T-helper 2 cell (primary cell): ENCODE measurements around the gene FZD7.

Experiments
- DNase-seq, 5 experiments: peaks; one replicate each; pipeline versions ENCODE4 v3.0.0 to v3.0.0-alpha.2; 2012 to 2022

FZD7 gene

GRCh38 chr2:202038471-202039277, 5.0 kb downstream of the FZD7 start:
- DNase-seq = no peak

DNA sequence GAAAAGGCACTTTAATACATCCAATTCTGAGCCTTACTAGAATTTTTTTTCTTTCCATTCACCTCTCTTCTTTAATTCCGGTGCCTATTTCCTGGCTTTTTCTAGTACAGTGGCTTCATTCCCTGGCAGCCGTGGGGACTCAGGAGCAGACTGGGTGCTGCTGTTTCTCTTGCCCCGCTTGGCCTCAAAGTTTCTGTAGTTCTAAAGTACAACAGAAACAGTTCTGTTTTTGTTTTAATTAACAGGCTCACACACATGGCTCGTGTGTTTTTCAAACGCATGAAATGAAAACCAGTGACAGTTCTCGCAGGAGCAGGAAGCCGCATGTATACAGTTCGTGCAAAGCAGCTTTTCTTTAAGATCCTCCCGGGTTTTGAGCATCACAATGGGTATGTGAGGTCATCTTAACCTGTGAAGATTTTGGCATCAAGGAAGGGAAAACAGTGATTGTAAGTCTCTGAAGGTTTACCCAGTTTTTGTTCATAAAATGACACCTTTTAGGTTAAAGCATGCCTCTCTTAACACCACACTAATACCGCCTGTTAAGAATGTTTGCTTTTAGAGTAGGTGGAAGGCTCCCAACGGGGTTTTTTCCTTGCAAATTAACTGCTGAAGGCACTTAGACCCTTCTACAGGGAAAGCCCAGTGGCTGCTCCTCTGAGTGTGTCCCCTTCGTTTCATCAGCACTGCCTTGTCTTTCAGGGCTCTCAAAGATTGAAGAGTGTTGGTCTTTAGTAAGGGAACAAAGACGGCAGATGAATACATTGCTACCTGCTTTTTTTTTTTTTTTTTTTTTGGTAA, 5.8 kb downstream of the FZD7 start:
- DNase-seq = no peak

GRCh38 chr2:202040079-202040844, 6.6 kb downstream of the FZD7 start:
- DNase-seq = no peak

DNA sequence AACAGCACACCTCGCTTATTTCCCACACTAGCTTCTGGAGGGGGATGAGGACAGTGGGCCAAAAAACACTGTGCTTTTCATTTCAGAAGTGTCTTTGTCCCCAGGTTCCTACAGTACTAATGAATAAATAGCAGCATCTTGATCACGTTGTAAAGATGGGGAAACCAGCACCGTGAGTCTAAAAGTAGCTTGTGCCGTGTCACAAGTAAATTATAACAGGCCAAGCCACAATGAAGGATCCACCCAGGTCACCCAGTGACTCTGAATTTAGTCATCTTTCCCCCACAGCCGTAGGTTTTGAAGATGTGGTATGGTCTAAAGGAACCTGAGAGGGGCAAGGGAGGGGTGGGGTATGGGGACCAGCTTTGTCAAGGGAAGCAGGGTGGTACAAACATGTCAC, 8.8 kb downstream of the FZD7 start:
- DNase-seq = no peak

DNA sequence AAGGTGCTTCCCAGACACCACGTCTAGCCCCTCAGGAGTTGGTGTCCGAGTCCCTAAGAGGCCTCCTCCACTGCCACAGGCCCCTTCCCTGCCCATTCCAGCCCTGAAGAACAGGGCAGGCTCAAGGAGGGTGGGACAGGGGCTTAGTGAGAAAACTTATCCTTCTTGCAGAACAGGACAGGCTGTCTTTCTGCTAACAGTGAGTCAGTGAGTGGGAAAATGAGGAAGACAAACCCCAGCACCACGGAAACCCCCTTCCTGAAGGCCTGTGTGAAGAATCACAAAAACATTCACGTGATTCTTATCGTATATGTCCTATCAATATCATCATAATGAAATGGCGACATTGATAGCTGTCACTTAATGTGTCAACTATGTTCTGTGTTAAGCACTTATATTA, 9.8 kb downstream of the FZD7 start:
- DNase-seq = no peak

GRCh38 chr2:202044777-202045176, 11.1 kb downstream of the FZD7 start:
- no peak for DNase-seq

- no peak for DNase-seq
Measured at GRCh38 chr2:202046572-202046971, 12.9 kb downstream of the FZD7 start.

DNA sequence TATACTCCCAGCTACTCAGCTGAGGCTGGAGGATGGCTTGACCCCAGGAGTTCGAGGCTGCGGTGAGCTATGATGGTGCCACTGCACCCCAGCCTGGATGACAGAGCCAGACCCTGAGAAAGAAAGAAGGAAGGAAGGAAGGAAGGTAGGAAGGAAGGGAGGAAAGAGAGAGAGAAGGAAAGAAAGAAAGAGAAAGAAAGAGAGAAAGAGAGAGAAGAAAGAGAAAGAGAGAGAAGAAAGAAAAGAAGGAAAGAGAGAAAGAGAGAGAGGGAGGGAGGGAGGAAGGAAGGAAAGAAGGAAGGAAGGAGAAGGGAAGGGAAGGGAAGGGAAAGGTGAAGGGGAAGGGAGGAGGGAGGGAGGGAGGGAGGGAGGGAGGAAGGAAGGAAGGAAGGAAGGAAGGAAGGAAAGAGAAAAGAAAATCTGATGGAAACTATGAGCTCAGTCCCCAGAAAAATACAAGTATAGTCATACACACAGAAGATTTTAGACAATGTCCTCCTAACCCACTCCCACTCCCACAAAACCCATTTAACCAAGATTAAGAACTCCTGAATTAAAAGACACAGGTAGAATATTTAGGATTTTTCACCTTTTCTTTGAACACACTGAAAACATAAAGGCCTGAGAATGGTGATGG, 15.6 kb downstream of the FZD7 start:
- no peak for DNase-seq

DNA sequence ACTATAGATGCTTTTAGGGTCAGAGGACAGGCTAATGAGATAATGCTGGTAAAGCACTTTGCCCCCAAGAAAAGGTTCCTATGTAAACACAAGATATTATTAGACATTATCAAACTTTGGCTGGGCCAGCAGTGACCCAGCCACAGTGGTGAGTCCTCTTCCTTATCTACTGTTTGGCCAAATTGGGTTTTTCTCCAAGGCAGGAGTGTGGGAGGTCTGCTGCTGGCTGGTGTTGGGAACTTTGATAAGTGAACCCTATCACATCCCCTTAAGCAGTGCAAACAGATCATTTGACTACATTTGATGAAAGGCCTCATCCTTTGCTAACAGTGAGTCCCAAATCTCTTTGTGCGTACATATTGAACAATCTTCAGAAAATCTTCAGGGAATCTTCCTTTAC, 16.2 kb downstream of the FZD7 start:
- DNase-seq = no peak

GRCh38 chr2:202050652-202051051, 17.0 kb downstream of the FZD7 start:
- DNase-seq = no peak

- no peak for DNase-seq
Measured at GRCh38 chr2:202051499-202052161, 18.0 kb downstream of the FZD7 start.

DNA sequence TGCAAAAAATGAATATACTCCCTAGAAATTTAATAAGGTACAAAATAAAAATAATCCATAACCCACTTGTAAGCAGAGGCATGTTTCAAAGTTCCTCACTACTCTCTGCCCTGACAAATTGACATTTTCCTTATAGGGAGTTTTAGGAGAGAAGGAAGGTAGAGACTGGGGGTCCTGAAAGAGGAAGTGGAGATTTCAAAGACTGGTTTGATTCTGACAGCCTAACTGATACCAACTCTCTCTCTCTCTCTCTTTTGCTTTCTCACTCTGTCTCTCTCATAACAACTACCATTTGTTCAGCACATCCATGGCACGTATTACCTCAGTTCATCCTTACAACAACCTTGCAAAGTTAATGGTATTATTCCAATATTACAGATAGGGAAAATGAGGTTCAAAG, 18.6 kb downstream of the FZD7 start:
- no peak for DNase-seq

DNA sequence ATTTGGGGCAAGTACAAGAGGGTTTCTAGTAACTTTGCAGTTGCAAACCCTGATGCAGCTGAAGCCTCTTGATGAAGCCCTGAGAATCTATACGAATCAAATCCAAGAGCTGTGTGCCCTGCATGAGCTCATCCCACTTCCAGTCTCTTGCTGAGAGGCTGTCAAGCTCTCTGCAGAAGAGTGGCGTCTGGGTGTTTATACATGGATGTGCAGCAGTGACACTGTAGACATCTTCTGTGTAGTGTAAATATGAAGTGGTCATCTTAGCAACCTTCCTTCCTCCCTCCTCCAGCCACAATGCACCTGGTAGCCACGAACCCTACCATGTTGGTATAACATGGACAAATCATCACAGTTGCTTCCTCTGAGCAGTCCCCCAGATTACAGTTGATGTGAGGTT, 21.0 kb downstream of the FZD7 start:
- no peak for DNase-seq

DNA sequence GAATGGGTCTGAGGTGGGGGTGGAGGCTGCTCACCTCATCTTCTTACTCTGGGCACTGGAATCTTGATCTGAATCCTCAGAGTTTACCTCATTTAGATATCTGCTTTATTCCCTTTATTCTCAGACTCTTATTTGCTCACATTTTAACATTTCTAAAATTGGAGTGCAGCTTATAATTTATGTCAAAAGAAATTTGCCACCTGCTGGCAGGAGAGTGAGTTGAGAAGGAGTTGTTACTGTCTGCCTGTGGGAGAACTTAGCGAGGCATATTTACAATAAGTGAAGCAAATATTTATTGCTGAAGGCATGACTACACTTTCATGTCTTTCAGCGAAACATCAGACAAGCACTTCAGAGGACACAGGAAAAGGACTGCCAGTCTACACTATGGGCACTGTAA, 23.0 kb downstream of the FZD7 start:
- DNase-seq = no peak

DNA sequence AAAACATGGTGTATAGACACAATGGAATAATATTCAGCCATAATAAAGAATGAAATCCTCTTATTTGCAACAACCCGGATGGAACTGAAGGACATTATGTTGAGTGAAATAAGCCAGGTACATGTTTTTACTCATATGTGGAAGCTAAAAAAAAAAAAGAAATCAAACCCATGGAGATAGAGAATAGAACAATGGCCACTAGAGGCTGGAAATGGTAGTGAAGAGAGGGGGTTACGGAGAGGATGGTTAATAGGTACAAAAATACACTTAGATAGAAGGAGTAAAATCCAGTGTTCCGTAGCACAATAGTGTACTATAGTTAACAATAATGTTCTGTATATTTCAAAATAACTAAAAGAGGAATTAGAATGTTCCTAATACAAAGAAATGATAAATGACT, 26.6 kb downstream of the FZD7 start:
- DNase-seq = no peak

DNA sequence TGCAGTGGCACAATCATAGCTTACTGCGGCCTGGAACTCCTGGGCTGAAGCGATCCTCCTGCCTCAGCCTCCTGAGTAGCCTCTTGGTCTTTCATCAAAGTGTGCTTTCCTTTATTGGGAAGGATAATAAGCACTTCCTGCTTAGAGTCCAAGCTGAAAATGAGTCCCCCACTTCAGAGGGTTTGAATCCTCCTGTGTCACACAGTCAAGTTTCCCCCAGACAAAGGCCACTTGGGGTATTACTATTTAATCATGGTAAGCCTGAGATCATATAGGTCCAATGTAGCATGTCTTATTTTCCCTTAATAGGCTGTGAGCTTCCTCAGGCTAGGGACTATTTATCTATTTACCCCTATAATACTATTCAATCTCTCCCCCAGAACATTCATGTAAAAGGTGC, 28.0 kb downstream of the FZD7 start:
- no peak for DNase-seq

DNA sequence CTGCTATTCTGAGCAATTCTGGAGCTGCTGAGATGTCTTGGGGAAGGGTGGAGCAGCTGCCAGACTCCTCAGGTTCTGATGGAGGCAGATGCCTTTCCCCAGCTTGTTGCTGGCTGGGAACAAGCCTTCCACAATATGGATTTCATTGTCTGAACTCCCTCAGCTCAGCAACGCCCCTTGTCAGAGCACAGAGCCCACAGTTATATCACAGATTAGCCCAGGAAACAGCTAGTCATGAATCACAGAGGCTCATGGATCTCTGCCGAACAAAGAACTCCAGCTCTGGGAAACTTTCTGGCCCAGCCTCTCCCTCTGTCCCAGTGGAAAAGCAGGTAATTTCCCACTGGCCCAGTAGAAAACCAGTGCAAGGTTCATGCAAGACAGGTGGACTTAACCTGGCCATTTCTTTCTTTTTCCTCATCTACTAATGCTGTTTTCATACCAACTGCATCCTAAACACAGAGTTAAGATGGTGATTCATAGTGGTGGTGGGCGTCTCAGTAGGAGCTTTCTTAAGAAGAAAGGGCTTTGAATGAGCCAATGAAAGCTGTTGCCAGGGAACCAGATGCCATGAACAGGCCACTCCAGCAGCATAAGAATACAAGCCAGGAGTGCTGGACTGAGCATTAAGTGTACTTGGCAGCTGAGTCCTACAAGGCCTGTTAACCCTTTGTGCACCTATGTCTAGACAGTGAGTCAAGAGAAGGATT, 30.7 kb downstream of the FZD7 start:
- no peak for DNase-seq

- no peak for DNase-seq
Measured at GRCh38 chr2:202064881-202065230, 31.2 kb downstream of the FZD7 start.

DNA sequence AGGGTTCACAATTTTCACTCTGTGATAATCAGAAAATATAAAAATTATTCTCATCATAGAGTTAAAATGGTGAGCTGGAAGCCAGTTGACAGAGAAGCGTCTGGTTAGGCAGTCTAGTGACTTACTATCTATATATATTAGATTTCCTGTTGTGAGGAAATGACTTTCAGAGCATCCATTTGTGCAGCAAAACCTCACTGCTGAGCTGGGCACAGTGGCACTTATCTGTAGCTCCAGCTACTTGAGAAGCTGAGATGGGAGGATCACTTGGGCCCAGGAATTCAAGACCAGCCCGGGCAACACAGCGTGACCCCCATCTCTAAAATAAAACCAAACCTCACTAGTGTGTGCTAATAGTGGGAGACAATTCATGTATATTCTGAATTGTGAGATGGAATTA, 32.2 kb downstream of the FZD7 start:
- DNase-seq = no peak

DNA sequence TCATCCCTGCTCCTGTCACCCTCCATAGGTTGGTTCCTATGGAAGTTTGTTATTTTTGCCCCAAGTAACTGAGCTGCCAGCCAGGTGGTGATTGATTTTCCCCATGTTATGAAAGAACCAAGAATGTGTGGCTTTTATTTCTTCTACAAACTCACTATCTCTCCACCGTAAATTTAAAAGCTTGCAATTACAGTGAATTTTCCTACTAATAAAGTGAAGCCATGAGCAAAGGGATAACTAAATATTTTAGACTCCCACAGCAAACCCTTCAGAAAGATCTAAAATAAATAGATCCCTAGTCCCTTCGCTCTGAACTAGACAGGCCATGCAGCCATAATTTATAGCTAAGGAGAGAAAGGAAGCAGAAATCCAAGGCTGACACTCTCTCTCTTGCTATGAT, 33.2 kb downstream of the FZD7 start:
- no peak for DNase-seq

DNA sequence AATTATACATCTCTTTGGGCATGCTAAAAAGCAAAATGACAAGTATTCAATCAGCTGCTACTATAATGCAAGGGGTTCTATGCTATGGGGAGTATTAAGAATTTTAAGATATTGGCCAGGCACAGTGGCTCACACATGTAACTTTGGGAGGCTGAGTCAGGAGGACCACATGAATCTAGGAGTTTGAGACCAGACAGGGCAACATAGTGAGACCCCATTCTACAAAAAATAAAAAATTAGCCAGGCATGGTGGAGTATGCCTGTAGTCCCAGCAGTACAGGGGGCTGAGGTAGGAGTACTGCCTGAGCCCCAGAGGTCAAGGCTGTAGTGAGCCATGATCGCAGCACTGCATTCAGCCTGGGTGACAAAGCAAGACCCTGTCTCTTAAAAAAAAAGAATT, 33.9 kb downstream of the FZD7 start:
- no peak for DNase-seq
